ENCODE data around the gene TENT5C.

Gene TENT5C

DNA sequence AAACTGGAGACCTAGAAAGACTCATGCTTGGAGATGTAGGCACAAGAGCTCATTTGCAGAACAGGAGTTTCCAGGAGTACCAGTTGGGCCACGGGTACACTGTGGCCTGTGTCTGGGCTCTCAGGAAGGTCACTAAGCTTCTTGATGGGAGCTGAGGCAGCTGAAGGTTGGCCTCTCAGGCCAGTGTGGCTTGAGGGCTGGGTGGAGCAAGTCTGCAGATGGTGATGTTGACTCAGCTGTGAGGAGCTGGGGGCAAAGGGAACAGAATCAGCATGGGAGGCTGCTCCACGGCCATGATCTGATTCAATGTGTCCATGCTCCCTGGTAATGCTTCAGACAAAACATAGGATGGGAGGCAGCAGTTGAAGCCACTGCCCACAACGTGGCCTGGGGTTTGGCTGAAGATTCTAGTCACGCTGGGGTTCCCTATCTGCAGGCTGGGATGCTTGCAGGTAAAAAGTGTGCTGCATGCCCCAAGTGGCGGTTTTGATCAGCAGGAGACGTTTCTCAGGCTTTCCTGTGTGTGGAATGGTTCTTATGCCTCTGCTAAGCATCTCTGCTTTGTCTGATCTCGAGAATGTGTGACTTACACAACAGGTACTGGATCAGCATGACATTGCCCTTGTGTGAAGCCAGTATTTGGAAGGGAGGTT is 15.4 kb upstream of the TENT5C start:
- H3K4me3 ChIP-seq (ENCODE audit: low read depth, low read length), result no peak overlapping the region

DNA sequence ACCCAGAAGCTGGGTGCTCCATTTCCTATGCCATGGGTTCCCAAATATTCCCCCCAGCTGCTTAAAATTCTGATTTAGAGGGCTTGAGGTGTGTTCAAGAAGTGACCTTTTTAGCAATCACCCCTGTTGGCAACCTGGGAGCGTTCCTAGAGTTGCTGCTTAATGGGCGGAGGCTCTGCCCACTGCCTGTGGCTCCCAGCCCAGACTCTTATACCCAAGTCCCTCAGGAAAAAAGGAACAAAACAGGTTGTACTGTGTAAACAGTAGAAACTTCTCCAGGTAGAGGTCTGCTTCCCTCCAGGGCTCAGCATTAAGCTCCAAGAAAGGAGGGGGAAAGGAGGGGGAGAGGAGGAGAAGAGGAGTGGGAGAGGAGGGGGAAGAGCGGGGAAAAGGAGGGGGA is 14.6 kb upstream of the TENT5C start:
- no peak overlapping the region for H3K4me3 ChIP-seq (ENCODE audit: low read depth, low read length)

DNA sequence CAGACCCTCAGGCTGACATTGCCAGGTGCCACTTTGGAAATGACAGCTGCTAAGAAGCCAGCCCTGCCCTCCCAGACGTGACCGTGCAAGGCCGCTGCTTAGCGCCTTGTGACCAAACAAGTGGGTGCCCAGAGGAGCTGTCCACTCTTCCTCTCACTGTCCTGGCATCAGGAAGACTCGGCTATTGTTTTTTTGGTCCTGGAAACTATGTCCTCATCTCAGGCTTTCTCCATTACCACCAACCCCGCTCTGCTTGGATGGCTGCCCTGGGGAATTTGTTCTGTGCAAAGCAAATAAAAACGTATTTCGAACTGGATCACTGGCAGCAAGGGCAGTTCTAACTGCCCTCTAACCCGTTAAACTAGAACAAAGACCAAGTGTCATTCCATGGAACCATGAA is 13.7 kb upstream of the TENT5C start:
- no peak overlapping the region for H3K4me3 ChIP-seq (ENCODE audit: low read depth, low read length)

DNA sequence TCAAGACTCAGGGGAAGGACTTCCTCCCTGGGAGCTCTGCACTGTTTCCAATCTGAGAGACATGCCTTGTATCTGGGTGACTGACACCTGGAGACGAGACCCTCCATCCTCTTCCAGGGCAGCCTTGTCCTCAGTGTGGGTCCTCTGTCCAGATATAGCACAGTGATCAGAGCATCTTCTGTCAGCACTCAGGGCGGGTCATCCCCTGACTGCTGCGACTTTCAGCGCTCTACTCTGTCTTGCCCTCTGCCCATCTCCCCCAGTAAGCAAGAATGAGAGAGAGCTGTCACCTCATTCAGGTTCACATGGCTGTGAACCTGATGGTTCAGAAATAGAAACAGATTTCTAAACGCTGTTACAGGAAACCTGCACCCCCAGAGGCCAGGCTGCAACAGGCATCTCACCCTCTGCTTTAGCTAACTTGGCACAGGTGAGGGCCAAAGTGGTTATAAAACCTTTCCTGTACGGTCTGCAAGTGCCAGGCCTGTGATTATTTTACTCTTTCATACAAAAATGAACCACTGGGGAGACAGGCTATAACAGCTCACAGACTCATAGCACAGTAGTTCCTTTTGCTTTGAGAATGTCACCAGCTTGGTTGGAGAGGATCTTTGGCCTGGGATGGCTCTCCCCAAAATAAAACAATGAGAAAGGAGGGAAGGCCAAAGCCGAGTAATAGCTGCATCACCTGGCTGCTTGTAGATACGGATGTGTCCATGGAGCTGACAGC is 11.4 kb upstream of the TENT5C start:
- no peak overlapping the region for H3K4me3 ChIP-seq (ENCODE audit: low read depth, low read length)

DNA sequence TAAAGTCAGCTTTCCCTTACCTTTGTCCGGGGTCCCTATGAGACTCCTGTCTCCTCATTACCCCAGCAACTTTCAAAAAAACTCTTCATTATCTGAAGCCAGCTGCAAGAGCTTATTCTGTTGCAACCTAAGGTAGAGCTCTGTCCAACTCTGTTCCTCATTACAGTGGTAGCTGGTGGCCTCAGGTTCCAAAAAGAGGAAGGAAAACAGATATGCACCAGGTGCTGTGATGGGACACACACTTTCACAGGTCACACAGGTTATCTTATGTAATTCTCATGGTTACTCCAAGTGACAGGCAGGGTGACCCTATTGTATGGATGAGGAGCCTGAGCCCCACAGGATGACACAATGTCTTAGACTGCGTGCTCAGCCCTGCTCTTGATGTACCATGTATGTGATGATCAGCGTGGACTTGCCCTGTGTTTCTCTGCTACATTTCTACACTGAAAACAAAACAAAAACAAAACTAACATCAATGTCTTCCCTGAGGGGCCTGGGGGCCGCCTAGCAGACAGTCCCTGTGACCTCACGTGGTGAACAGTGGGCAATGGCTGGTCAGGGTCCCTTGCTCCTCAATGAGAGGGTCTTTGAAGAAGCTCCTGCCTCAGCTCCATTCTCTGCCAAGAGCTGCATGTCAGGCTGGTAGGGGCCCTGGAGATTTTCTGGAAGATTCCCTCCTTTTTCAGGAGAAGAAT is 9.7 kb upstream of the TENT5C start:
- no peak overlapping the region for H3K4me3 ChIP-seq (ENCODE audit: low read depth, low read length)

DNA sequence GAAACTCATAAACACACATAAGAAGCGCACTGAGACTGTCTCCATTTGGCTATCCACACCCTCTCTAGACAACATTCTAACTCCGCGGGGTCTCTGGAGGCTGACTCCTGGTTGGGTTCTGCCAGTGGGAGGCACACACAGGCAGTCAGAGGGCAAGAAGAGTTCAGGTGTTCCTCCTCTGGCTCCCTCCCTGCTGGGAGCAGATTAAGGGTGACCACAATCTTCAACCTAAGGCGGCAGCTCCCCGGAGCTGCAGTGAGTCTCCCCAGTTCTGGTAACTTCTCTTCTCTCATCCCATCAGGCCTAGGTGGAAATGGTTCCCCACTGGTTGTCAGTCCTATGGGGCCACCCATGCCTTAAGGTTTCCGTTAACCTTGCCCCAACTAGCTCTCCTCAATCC is 7.4 kb upstream of the TENT5C start:
- H3K4me3 ChIP-seq (ENCODE audit: low read depth, low read length), result no peak overlapping the region

DNA sequence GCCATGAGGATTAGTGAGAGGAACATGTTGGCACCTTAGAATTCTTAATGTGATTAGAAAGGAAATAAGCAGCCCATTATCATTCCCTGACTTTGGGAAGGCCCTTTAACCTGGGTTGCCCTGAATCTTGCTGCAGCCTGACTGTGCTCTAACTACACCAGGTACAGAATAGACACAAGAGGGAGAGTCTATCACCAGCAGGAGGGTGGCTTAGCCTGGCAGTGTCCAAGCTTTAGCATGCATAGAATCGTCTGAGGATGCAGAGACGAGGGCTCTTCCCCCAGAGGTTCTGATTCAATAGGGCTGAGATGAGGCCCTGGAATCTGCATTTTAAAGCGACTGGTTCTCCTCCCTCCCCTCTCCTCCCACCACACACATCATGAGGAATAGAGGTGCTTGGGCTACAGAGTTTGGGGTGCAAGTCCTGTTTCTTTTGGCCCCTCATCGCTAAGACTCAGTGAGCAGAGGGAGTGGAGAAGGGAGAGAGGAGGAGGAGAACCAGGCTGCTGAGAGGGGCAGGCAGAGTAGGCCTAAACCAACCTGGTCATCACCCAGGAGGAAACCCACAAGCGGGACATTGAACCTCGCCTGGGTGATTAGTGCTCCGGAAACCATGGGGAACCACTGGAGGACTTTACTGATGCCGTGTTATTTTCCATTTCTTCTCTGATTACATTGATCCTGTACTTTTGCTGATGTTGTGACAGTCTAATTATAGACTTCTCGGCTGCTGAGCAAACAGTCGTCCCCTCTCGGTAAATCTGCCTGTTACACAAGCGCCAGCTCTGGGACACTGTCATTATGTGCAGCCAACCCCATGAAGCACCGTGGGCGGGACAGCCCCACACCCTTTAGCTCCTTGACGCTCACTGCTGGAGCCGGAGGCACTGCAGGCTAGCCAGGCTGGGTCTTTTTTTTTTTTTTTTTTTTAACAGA is 6.3 kb upstream of the TENT5C start:
- H3K4me3 ChIP-seq (ENCODE audit: low read depth, low read length), result no peak overlapping the region

DNA sequence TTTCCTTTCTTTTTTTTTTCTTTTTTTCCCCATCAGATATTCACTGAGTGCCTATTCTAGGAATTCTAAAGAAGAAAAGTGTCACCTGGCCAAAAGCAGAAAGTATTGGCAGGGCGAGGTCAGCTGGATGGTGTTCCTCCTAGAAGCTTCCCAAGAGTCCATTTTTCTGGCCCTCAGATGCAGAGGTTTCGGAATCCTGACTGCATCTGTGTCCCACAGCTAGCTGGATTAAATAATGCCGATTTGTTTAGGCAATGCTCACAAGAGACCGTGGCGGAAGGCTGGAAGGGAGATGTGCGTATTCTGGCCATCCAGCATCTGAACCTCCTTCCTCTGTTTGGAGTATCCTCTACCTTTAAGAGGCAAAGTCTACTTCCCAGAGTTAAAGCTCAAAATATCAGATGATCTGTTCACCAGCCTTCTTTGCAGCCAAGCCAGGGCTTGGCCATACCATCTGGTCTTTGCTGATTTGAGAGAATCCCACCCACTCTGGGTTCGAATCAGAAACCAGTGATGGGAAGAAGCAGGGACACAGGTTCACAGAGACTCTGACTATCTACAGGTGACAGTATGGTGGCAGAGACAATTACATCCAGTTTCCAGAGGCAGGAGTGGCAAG is 5.4 kb upstream of the TENT5C start:
- no peak overlapping the region for H3K4me3 ChIP-seq (ENCODE audit: low read depth, low read length)

DNA sequence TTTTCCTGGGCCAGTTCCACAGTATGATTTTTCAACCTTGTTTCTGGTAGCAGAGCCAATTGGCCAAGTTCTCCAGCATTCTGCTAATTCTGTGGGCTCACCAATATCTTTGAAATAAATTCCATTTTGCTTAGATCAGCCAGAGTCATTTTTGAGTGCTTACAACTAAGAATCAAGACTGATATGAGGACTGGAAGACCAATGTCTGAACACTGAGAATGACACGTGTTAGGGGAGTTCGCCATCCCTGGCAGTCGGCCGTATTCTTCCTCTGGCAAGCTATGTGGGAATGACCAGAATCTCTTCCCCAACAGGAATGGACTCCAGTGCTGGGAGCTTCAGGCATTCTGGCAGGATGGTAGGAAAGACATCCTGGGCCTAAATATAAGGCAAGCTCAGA is 4.9 kb upstream of the TENT5C start:
- H3K4me3 ChIP-seq (ENCODE audit: low read depth, low read length), result no peak overlapping the region

DNA sequence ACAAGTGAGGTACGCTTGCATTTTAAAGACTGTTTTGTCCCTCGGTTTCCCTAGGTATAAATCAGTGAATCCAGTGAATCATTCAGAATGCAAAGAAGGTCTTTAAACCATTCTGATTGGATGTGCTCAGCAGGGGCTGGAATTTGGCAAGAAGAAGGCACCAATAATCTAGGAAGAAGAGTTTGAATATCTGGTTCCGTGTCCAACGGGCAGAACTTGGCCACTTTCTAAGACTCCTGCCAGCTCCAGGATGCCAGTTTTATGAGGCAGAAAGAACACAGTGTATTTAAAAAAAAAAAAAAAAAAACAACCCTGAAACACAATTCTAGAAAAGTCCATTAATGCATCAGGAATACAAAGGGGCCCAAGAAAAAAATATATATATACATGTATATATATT is 3.0 kb upstream of the TENT5C start:
- no peak overlapping the region for H3K4me3 ChIP-seq (ENCODE audit: low read depth, low read length)

DNA sequence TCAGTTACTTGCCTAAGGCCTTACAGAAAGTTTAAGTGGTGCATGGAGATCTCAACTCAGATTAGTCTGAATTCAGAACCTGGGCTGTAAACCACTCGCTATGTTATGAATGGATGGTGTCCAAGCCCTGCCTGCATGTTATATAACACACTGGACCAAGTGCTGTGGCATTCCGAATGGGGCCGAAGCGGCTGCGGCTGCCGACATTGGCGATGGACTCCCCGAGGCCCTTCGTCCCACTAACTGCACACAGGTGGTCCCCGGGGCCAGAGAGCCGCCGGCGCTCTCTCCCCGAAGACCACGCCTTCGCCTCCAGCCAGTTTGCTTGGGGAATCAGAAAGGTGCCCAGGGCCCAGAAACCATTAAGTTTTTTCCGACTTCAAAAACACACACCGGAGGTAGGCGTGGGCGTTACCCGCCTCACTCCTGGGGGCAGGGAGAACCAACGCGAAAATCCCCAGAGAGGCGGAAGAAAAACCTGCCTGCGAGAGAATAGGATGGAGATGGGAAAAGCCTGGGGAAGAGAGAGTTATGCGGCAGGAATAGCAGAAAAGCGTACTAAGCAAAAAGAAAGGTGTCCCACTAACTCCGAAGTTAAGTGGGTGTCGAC is 579 bp upstream of the TENT5C start:
- peak overlapping the region; percentile 80 for H3K4me3 ChIP-seq (ENCODE audit: low read depth, low read length)

DNA sequence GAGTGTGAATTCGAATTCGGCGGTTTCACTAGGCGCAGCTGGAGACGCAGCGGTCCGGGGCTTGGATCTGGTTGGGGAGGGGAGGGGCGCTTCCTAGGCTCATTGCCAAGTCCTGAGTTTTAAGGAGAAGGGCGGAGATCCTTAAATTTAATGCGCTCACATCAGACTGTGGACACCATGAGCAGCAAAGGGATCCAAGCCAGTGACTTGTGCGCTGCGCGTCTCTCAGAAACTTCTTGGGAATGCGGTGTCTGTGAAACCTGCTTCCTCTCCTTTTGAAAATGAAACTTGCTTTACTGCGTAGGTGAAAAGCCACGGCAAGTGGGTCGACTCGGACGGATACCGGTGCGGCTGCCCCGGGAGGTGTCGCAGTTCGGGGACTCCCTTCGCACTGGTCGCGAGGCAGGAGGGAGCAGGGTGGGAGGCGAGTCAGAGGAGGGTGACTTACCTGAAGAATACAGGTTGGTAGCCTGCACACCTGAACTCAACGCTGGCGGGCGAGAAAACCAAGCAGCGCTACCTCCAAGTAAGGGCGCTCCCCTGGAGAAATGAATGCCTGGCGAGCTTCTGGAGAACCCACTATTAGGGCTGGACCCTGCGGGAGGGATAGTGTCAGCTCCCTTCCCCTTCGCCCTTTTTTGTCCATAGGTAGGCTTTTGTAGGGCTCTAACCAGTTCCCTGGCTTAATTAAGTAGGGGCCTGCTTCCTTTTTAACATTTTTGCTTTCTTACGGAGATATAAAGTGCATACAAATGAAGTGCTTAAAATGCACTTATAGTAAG is 992 bp downstream of the TENT5C start:
- peak overlapping the region; percentile 56 for H3K4me3 ChIP-seq (ENCODE audit: low read depth, low read length)

DNA sequence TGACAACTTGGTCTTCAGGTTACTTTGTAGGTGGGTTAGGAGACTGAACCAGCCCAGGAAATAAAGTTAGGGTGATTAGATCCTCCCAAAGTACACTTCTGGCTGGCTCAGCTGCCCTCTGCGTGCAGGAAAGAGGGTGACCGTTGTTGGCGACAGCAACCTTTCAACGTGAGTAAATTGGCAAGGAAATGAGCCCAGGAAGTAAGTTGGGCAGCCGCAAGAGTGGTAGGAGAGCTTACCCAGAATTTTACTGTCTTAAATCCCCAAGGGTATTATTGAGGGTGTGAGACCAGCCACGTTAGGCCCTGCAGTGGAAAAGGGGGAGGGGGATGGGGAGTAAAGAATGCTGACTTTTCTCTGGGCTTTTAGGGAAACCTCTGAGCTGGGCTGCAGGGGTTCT is 1.6 kb downstream of the TENT5C start:
- H3K4me3 ChIP-seq (ENCODE audit: low read depth, low read length), result no peak overlapping the region

DNA sequence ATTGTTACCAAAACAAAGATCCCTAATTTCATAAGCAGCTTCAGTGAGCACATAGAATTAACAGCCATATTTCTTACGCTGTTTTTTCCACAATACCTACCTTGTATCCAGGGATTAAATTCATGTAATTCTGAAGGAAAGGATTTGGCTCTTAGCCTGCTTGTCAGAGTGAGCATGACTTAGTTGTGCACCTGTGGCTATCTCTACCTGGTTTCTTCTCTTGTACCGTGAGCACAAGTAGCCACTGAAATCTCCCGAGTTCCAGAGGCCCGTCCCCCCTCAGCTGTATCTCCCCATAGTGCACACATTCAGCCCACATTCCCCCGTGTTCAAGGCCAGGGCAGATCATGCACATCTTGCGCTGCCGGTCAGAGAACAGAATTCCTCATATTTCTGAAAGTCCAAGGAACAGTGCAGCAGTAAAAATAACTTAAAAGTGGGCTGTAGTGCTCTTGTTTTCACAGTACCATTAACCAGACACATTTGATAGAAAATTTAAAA is 2.3 kb downstream of the TENT5C start:
- H3K4me3 ChIP-seq (ENCODE audit: low read depth, low read length), result no peak overlapping the region

DNA sequence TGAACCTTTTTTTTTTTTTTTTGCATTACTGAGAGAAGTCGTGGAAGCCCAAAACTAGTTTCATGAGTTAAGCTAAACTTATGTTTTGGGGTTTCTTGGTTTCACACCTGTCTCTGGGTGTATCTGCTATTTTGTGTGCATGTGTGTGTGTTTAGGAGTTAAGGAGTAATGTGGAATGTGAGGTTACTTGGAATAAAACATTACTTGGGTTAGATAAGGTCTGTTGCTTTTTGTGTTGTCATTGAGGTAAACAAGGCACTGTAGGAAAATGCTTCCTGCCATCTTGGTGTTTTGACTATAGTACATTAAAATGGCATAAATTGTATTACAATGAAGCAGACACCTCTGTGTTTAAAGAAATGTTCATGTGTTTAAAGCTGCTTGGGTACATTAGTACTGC is 2.9 kb downstream of the TENT5C start:
- no peak overlapping the region for H3K4me3 ChIP-seq (ENCODE audit: low read depth, low read length)

DNA sequence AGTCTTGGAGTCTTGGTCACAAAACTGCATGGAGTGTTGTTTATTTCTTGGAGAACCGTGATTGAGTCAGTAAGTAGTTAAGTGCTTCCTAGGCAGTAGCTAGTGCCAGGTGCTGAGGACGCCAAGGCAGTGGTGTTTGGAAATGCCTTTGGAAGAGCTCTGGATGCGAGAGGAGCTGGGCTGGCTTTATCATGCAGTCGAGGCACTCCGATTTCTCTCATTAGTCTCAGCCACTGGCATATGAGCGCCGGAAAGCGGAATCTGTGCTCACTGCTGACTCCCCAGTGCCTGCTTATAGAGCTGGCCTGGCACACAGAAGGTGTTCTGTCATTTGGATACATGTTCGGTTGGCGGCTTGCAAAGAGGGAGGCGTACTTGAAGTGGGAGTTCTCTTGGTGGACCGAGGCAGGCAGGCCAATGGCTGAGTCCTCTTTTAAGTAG is 3.6 kb downstream of the TENT5C start:
- no peak overlapping the region for H3K4me3 ChIP-seq (ENCODE audit: low read depth, low read length)

DNA sequence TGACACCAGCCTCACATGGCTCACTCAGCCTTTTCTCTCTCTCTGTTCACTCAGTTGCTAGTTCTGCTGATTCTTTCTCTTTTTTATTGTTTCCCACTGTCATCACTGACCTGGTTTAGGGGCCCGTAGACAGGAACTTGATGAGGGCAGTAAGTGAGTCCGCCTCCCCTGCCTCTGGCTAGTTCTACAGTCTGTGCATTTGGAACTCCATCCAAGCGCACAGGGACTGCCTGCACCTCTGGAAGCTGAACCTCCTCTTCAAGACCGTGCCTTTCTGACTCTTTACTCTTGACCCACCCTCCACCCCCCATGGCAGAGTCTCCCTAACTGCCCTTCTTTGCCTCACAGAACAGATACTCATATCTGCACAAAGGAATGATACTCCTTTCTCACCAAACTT is 4.2 kb downstream of the TENT5C start:
- no peak overlapping the region for H3K4me3 ChIP-seq (ENCODE audit: low read depth, low read length)

DNA sequence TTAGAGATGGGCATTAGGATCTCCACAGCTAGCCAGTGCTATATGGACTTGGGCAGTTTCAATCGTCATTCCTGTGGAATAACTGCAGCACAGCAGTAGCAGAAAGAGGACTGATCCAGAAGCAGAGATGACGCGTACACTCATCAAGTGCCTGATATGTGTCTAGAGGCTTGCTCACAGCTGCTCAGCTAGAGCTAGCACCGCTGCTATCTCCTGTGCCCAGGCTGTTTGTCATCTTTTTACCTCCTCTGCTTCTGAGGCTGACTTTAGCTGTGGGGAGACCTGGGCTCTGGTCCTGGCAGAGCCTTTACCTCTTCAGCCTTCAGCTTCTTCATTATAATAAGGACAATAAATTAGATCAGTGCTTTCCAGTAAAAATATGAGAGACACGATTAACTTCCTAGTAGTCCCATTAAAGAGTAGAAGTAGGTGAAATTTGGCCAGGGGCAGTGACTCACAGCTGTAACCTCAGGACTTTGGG is 5.3 kb downstream of the TENT5C start:
- H3K4me3 ChIP-seq (ENCODE audit: low read depth, low read length), result no peak overlapping the region

DNA sequence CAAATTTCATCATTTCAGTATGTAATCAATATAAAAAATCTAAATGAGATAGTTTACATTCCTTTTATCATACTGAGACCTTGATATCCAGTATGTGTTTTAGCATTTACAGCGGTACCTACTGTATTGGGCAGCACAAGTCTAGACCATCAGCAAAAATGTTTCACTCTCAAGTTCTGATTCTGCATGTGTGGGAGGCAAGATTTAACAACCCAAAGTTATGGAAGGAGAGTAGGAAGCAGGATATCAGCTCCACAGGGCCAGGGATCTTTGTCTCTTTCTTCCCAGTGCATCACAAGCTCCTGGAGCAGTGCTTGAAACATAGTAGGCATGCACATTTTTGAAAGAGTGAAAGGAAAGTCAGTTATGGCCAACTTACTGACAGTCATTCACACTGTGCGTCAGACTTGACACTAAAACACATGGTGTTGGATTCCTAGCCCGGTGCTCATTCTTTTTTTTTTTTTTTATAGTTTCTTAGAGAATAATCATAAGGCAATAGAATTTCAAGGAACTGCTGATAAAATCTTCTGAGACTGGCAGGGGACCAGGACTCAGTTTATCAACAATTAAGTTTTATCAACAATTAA is 6.1 kb downstream of the TENT5C start:
- no peak overlapping the region for H3K4me3 ChIP-seq (ENCODE audit: low read depth, low read length)
